Aorta (tissue), 5 donors: Measurements from ENCODE around the gene SLC6A18. TPM values are rescaled to one million over a fixed set of nuclear protein-coding genes. Genes with fewer than 3 reads are reported as not detected.

Experiments used
- ATAC-seq: fragments of 200-7000 bp; cut with Tn5 transposase; one replicate; pipeline ENCODE4 v1.9.1; 2022; ENCODE audit warnings: moderate library complexity; ENCODE audit not compliant: low FRiP score
- DNase-seq, 2 donors: peaks; one replicate each; pipeline ENCODE4 v3.0.0-alpha.2; 2020
- H3K27ac ChIP-seq, 2 donors: one replicate each; pipeline ENCODE4 v1.5.1; 2013; ENCODE audit warnings: low read length in 2 of 2, mild to moderate bottlenecking in 2 of 2, moderate library complexity in 2 of 2, control low read depth in 1 of 2, inconsistent platforms in 1 of 2, low read depth in 1 of 2
- H3K27me3 ChIP-seq, 2 donors: one replicate each; pipeline ENCODE4 v1.6.1; 2013; ENCODE audit warnings: control low read depth in 1 of 2, low read length in 1 of 2, mild to moderate bottlenecking in 1 of 2, moderate library complexity in 1 of 2; ENCODE audit not compliant: insufficient read depth in 2 of 2, control insufficient read depth in 1 of 2
- H3K36me3 ChIP-seq, 2 donors: one replicate each; pipeline ENCODE4 v1.6.1; 2013; ENCODE audit warnings: control low read depth in 1 of 2, low read length in 1 of 2, mild to moderate bottlenecking in 1 of 2; ENCODE audit not compliant: insufficient read depth in 2 of 2, control insufficient read depth in 1 of 2
- H3K4me1 ChIP-seq, 2 donors: one replicate each; pipeline ENCODE4 v1.6.1; 2013; ENCODE audit warnings: low read length in 2 of 2, control low read depth in 1 of 2, mild to moderate bottlenecking in 1 of 2, moderate library complexity in 1 of 2; ENCODE audit not compliant: insufficient read depth in 2 of 2, control insufficient read depth in 1 of 2
- H3K4me3 ChIP-seq, 2 donors: one replicate each; pipeline ENCODE4 v1.5.1; 2013; ENCODE audit warnings: low read length in 2 of 2, control low read depth in 1 of 2, mild to moderate bottlenecking in 1 of 2
- H3K9me3 ChIP-seq: one replicate; pipeline ENCODE4 v1.6.1; 2013; ENCODE audit warnings: mild to moderate bottlenecking, low read length; ENCODE audit not compliant: control insufficient read depth
- WGBS, 2 donors: extraction: QIAGEN DNeasy Blood & Tissue Kit; methylation state at CpG; one replicate each; pipeline ENCODE4 v1.1.7; 2013; 5-methylcytosine and 5-hydroxymethylcytosine counted together
- intact Hi-C, 2 donors: fragments of 100-400 bp; cut with DNase I; formaldehyde crosslinking; loops; one replicate each; pipeline versions ENCODE4 v1.14.2 to v1.15.0; 2022
- polyA plus RNA-seq, 2 donors: library from polyadenylated mRNA; stranded (reverse); fragments of 200-250 nt; gene quantifications; one replicate each; pipeline ENCODE4 v1.2.3, GENCODE V29; 2013
- total RNA-seq, 2 donors: library from RNA; stranded (reverse); fragmentation: NEBNext Ultra II Directional; extraction: Animal tissue kit (Norgen Biotek cat#: 25700); gene quantifications; one replicate each; pipeline ENCODE4 v1.2.1, GENCODE V29; 2021
- donor health status: healthy with polysubstance abuse.
- donor health status: Bipolar disorder and iron deficiency.
- donor health status: DM: no; HTN: no; CAD: no.
- donor health status: DM: no; HTN: no; CAD: no.
- donor health status: DM: yes; HTN: yes; CAD: no.

The SLC6A18 gene
- total and polyA plus RNA-seq, 4 donors: not detected

DNA sequence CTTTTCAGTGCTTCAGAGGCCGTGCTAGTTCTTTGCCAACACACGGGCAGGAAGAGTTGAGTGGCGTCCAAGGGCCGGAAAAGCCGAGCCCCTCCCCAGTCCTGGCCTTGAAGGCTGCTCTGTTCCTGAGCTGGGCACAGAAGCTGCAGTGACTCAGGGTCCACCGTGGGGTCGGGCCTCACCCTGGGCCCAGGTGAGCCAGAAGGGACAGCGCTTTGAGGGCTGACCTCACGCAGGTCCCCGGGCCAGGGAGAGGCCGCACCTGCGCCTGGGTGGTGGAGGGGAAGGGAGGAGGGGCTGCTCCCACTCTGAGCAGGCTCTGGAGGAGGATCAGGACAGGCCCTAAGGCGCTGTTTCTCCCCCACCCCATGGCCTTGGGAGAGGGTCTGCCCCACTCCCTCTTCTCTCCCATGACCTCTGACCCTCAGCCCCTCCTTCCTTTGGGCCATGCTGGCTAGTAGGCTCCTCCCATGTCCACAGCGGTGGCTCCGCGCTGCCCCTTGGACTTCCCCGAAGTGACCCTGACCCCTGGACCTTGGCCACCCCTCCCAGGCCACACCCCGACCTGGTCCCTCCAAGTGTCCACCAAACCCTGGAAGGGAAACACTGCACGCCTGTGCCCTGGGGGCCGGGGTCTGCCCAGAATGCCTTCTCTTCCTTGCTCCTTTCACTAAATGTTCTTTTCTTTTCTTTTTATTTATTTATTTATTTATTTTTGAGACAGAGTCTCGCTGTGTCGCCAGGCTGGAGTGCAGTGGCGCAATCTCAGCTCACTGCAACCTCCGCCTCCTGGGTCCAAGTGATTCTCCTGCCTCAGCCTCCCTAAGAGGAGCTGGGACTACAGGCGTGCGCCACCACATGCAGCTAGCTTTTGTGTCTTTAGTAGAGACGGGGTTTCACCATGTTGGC is 43.5 kb upstream of the SLC6A18 start:
- no peak overlapping the region for H3K27ac ChIP-seq
- H3K27me3 ChIP-seq: no peaks in the 10 kb centered on the region
- H3K9me3 ChIP-seq: no peaks in the 10 kb centered on the region
- H3K36me3 ChIP-seq: no peaks in the 10 kb centered on the region
- peak; percentile 41 to 74 for DNase-seq
- H3K4me1 ChIP-seq: no peaks in the 10 kb centered on the region
- peak; percentile 39 for ATAC-seq
- 72 to 76% methylated on average over 27 of the region's 27 CpGs for WGBS, 2 donors
- intact Hi-C loops: no loop called here
- H3K4me3 ChIP-seq: no peak overlapping the region

GRCh38 chr5:1182360-1182632 is 42.9 kb upstream of the SLC6A18 start:
- peak in 1 of 2 donors; percentile 51 for DNase-seq
- Histone ChIP-seq H3K36me3 (no peaks in the 10 kb centered on the region), H3K27me3 (no peaks in the 10 kb centered on the region), H3K27ac (no peak overlapping the region), H3K4me1 (no peaks in the 10 kb centered on the region), H3K9me3 (no peaks in the 10 kb centered on the region), H3K4me3 (no peak overlapping the region)
- WGBS, 2 donors: 76 to 87% methylated on average over 7 of the region's 7 CpGs
- ATAC-seq: no peak
- intact Hi-C loops: no loop called here

GRCh38 chr5:1182633-1183423 is 42.4 kb upstream of the SLC6A18 start:
- H3K27ac ChIP-seq: no peak overlapping the region
- H3K9me3 ChIP-seq: no peaks in the 10 kb centered on the region
- DNase-seq: peak; percentile 40 to 56
- 62 to 64% methylated on average over 31 of the region's 31 CpGs for WGBS, 2 donors
- no peaks in the 10 kb centered on the region for H3K27me3 ChIP-seq
- ATAC-seq: peak; percentile 28
- no peaks in the 10 kb centered on the region for H3K36me3 ChIP-seq
- intact Hi-C loops: no loop called here
- H3K4me1 ChIP-seq: no peaks in the 10 kb centered on the region
- H3K4me3 ChIP-seq: no peak overlapping the region

GRCh38 chr5:1183424-1184162 is 41.6 kb upstream of the SLC6A18 start:
- Histone ChIP-seq H3K27me3 (no peaks in the 10 kb centered on the region), H3K36me3 (no peaks in the 10 kb centered on the region), H3K4me3 (no peak overlapping the region), H3K9me3 (no peaks in the 10 kb centered on the region), H3K4me1 (no peaks in the 10 kb centered on the region), H3K27ac (no peak overlapping the region)
- ATAC-seq: no peak
- intact Hi-C loops: no loop called here
- 69 to 70% methylated on average over 18 of the region's 18 CpGs for WGBS, 2 donors
- DNase-seq: peak; percentile 32 to 52

DNA sequence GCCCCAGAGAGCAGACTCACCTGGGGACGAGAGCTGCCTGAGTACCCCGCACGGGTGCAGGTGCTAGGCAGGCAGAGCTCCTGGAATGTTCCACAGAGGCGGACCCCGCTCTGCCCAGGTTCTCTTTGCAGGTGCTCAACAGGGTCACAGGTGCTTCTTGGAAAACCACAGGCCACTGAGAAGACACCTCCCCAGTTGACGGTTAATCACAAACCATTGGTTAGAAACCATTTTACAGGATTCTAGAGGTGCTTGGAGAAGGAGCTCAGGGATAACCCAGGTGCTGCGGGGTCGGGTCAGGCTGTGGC is 41.1 kb upstream of the SLC6A18 start:
- Histone ChIP-seq H3K9me3 (no peaks in the 10 kb centered on the region), H3K36me3 (no peaks in the 10 kb centered on the region), H3K4me3 (no peak overlapping the region), H3K27ac (no peak overlapping the region), H3K27me3 (no peaks in the 10 kb centered on the region), H3K4me1 (no peaks in the 10 kb centered on the region)
- WGBS, 2 donors: 93% methylated on average over 8 of the region's 8 CpGs
- ATAC-seq (no peak), DNase-seq (no peak)
- intact Hi-C loops: no loop called here

DNA sequence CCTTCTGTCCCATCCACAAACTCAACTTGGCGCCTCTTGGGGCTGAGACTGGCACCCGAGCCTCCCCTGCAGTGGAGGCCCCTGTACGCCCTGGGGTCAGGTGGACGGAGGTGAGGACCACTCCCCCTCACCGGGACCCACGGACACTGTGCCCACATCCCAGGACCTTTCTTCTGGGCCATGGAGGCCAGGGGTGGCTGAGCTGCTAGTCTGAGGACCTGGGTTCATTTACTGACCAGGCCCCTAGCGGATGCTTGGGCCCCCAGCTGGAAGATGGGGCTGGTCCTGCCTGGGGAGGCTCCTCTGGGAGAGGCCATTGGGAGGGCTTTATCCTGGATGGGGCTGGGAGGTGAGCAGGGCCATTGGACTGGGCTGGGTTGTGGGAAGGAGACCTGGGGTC is 40.7 kb upstream of the SLC6A18 start:
- Histone ChIP-seq H3K27ac (no peak overlapping the region), H3K4me1 (no peaks in the 10 kb centered on the region), H3K4me3 (no peak overlapping the region), H3K9me3 (no peaks in the 10 kb centered on the region), H3K36me3 (no peaks in the 10 kb centered on the region), H3K27me3 (no peaks in the 10 kb centered on the region)
- WGBS, 2 donors: 86 to 89% methylated on average over 7 of the region's 7 CpGs
- intact Hi-C loops: no loop called here
- ATAC-seq: no peak
- DNase-seq: peak; percentile 20 to 63

GRCh38 chr5:1185038-1185627 is 40.0 kb upstream of the SLC6A18 start:
- 89 to 91% methylated on average over 10 of the region's 10 CpGs for WGBS, 2 donors
- Histone ChIP-seq H3K9me3 (no peaks in the 10 kb centered on the region), H3K4me1 (no peaks in the 10 kb centered on the region), H3K27ac (no peak overlapping the region), H3K4me3 (no peak overlapping the region), H3K36me3 (no peaks in the 10 kb centered on the region), H3K27me3 (no peaks in the 10 kb centered on the region)
- ATAC-seq: no peak
- DNase-seq: no peak
- intact Hi-C loops: no loop called here

- H3K4me1 ChIP-seq: no peaks in the 10 kb centered on the region
- no peaks in the 10 kb centered on the region for H3K36me3 ChIP-seq
- WGBS, 2 donors: 43 to 47% methylated on average over 11 to 12 of the region's 12 CpGs
- intact Hi-C loops: no loop called here
- DNase-seq (peak; percentile 42 to 68), ATAC-seq (no peak)
- H3K4me3 ChIP-seq: no peak overlapping the region
- H3K9me3 ChIP-seq: no peaks in the 10 kb centered on the region
- no peak overlapping the region for H3K27ac ChIP-seq
- H3K27me3 ChIP-seq: no peaks in the 10 kb centered on the region
These were observed 39.4 kb upstream of the SLC6A18 start for GRCh38 chr5:1185629-1186350.
